Neural cell (in vitro differentiated cells): ENCODE measurements around the gene KRT83.

Source experiments
- CTCF ChIP-seq: fragments of 450-650 bp; IDR thresholded peaks from 2 replicates; pipeline ENCODE4 v1.5.1; 2014; ENCODE audit warnings: antibody characterized with exemption, mild to moderate bottlenecking, moderate library complexity; ENCODE audit not compliant: poor library complexity, severe bottlenecking
- EP300 ChIP-seq: fragments of 450-650 bp; conservative IDR thresholded peaks from 2 replicates; pipeline ENCODE4 v1.6.1; 2014; ENCODE audit warnings: antibody characterized with exemption, mild to moderate bottlenecking, moderate library complexity; ENCODE audit not compliant: poor library complexity, severe bottlenecking
- EZH2 ChIP-seq: fragments of 200-600, 300-800 bp; shearing (Covaris generic), sonication (generic); IDR thresholded peaks from 2 replicates; pipeline ENCODE4 v1.6.1; 2014; ENCODE audit warnings: antibody characterized with exemption, low read length, borderline replicate concordance, mild to moderate bottlenecking; ENCODE audit not compliant: insufficient read depth, poor library complexity, severe bottlenecking
- POLR2AphosphoS5 ChIP-seq: IDR thresholded peaks from 2 replicates; pipeline ENCODE4 v1.6.1; 2012
- REST ChIP-seq: IDR thresholded peaks from 2 replicates; pipeline ENCODE4 v1.6.1; 2012; ENCODE audit warnings: borderline replicate concordance
- TAF1 ChIP-seq: IDR thresholded peaks from 2 replicates; pipeline ENCODE4 v1.6.1; 2012; ENCODE audit warnings: low read depth

DNA sequence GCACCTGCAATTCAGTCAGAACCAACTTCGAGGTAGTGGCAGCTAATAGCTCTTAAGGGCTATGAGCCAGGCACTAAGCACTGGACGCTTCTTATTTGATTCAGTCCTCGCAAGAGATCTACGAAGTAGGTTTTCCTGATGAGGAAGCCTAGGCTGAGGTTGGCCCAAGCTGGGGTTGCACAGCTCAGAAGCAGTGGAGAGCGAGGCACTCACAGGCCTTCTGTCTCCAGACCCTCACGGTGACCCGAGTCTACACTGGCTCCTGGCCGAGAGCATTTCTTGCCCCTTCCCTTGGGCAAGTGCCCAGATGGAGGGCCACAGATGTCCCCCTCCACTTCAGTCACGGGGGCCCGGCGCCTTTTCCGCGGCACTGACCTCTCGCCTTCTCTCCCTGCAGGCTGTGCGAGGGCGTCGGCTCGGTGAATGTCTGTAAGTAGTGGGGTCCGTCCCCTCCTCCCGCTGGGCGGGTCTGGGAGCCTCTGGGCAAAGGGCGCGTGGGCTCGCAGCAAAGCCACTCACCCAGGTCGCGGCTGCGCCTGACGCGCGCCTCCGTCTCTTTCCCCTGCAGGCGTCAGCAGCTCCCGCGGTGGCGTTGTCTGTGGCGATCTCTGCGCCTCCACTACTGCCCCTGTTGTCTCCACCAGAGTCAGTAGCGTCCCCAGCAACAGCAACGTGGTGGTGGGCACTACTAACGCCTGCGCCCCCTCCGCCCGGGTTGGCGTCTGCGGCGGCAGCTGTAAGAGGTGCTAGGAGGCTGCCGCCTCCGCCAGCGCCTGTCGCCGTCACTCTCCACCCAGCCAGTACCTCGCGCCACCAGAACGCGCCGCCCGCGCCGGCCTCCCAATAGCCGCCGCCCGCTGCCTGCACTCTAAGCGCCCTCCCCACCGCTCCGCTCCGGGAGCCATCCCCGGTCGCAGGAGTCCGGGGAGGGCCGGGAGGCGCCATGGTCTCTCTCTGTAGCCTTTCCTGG lies 13.1 kb downstream of the KRT83 start:
- TF ChIP-seq EP300 (peak; percentile 37), EZH2 (no peak), CTCF (peak; percentile 71), POLR2AphosphoS5 (no peak), TAF1 (no peak), REST (peak; percentile 16)
